ENCODE data around the gene SBNO2.

DNA sequence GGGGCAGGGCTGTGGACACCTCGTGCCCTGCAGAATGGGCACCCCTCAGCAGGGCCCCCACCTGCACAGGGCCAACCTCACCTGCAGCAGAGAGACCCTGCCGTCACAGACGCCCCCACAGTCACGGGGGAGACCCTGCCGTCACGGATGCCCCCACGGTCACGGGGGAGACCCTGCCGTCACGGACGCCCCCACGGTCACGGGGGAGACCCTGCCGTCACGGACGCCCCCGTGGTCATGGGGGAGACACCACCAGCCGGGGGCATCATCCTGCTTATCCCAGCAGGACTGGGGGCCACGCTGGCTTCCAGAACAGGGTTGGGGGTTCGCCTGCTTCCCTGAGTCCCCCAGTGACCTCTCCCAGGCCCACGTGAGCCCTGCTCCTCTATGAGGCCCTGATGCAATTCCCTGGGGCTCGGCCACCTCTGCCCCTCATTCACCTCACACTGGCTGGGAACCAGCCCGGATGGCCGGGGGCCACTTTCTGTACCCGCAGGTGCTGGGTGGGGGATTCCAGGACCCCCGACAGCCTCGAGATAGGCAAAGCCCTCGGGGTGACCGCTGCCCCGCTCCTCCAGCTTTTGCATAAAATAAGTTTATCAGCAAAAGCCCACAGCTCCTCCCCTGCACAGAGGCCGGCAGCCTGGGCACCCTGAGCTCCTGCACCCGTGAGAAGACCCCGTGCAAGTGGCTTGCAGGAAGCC is 23.6 kb downstream of the SBNO2 start:
- TF ChIP-seq, protein P1, sequence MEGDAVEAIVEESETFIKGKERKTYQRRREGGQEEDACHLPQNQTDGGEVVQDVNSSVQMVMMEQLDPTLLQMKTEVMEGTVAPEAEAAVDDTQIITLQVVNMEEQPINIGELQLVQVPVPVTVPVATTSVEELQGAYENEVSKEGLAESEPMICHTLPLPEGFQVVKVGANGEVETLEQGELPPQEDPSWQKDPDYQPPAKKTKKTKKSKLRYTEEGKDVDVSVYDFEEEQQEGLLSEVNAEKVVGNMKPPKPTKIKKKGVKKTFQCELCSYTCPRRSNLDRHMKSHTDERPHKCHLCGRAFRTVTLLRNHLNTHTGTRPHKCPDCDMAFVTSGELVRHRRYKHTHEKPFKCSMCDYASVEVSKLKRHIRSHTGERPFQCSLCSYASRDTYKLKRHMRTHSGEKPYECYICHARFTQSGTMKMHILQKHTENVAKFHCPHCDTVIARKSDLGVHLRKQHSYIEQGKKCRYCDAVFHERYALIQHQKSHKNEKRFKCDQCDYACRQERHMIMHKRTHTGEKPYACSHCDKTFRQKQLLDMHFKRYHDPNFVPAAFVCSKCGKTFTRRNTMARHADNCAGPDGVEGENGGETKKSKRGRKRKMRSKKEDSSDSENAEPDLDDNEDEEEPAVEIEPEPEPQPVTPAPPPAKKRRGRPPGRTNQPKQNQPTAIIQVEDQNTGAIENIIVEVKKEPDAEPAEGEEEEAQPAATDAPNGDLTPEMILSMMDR (IDR thresholded peaks at IDR 0.05; ENCODE audit: low read length), result no peak
- TF ChIP-seq EZH2 (IDR thresholded peaks at IDR 0.05; ENCODE audit: borderline replicate concordance, low read length), result no peak
